GM19035 (cell line): ENCODE data around the gene ABCA6.

Experiments
- ATAC-seq: cut with Tn5 transposase; IDR thresholded peaks from one replicate; pipeline ENCODE4 v1.9.1; 2021; ENCODE audit not compliant: unreplicated experiment

Gene ABCA6

GRCh38 chr17:69050999-69051775, 90.5 kb downstream of the ABCA6 start:
- no peak for ATAC-seq

DNA sequence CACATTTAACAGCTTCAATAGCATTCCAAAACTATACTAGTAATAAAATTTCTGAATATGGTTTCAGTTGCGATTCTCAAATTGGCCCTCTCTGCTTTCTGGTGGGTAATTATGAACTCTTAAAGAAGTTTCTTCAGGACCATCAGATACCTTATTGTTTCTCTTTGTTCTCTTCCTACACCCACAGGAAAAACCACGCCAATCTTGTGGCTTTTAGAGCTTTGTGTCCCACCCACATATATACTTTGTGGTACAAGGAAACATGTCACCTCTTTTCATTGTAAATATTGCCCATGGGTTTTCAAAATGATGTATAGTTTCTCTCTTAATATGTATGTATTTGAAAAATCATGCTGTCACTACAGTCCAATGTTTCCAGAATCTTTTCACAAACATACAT, 93.1 kb downstream of the ABCA6 start:
- ATAC-seq = no peak

DNA sequence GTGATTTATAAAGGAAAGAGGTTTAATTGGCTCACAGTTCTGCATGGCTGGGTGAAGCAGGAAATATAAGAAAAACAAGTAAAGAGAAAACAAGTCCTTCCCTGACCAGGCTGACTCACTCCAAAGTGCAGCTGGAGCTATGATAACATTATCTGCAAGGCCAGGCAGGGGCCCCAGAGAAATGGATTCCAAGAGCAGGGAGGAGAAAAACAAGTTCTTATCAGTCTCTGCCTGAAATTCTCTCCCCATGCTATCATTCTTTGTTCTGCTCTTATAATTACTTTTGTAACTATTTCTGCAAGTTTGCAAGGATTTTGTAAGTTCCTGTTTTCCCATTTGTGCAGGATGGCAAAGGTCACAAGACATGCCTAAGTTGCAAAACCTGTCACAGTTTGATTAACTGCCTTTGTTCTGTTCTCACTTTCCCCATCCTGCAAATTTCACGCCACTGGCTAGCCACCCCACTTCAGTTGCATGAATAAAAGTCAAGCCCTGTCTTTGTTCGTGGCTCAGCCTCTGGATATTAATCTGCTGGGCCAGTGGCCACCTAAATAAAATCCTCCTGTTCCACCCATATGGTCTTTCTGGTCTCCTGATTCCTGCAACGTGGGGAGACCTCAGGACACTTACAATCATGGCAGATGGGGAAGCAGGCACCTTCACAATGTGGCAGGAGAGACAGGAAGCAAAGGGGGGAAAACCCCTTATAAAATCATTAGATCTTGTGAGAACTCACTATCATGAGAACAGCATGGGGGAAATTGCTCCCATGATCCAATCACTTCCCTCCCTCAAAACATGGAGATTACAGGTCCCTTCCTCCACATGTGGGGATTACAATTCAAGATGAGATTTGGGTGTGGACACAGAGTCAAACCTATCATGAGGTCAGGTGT, 94.1 kb downstream of the ABCA6 start:
- ATAC-seq = no peak

DNA sequence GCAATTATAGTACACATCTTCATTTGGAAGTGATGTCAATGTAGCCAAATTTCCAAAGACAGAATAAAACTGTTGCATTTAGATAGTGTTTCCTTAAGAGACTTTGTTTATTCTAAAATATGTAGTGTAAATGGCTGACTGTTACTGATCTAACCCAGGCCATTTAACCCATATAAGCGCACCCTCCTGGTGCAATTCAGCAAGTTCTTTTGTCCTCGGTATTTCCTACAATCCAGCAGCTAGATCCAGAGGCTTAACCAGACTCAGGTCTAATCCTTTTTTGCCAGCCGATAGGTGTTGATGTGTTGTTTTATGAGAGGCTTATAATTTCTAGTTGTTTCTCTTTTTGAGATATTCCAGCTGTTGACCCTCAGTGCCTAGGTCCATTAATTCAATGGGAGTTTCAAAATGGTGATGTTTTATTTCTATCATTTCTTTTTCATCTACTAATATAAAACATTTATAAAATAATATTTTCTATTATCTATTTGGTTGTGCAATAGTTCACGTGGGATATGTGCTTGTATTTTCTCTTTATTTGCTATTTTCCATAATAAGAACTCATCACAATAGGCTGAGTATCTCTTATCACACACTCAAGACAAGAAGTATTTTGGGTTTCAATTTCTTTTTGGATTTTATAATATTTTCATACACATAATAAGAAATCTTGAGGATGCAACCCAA, 95.4 kb downstream of the ABCA6 start:
- ATAC-seq = no peak

DNA sequence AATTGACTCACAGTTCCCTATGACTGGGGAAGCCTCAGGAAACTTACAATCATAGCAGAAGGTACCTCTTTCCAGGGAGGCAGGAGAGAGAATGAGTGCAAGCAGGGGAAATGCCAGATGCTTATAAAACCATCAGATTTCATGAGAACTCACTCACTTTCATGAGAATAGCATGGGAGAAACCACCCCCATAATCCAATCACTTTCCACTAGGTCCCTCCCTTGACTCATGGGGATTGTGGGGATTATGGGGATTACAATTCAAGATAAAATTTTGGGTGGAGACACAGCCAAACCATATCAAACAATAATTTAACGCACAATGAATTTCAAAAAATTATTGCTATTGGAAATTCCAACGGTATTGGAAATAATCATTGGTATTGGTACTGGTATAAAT, 96.0 kb downstream of the ABCA6 start:
- no peak for ATAC-seq

DNA sequence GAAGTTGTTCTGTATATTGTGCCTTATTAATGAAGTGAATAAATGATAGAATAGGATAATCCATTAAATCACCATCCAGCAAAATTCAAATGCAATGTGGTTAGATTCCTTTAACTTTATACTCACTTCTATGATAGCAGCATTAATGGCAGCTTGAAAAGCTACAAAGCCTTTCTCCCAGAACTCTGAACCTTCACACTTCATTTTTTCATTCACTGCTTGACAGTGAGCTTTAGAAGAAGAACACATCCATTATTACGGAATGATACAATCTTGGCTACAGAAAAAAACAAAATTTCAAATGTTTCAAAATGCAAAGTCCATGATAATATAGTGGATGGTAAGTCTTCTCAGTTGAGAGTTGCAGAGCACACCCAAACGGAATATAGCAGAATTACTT, 97.3 kb downstream of the ABCA6 start:
- ATAC-seq = no peak

DNA sequence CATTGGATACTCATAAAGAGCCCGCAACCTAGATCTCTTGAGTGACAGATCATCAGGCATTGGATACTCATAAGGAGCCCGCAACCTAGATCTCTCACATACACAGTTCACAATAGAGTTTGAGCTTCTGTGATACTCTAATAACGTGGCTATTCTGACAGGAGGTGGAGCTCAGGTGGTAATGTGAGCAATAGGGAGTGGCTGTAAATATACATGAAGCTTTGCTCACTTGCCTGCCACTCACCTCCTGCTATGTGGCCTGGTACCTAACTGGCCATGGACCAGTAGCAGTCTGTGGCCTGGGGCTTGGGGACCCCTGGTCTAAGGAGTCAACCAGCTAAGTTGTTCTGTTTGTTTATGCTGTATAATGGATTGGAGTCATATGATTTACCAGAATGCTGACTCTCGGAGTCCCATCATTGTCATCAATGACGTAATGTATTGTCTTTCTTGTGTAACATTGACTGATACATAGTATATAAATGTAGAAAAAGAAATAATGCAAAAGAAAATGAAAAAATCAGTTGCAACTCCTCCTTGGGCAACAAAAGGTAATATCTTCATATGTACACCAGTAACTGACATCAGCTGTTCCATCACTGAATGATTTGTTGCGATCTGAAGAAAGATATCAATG, 98.5 kb downstream of the ABCA6 start:
- ATAC-seq = no peak

- ATAC-seq = no peak
Observed at GRCh38 chr17:69042308-69042707, 99.4 kb downstream of the ABCA6 start.

DNA sequence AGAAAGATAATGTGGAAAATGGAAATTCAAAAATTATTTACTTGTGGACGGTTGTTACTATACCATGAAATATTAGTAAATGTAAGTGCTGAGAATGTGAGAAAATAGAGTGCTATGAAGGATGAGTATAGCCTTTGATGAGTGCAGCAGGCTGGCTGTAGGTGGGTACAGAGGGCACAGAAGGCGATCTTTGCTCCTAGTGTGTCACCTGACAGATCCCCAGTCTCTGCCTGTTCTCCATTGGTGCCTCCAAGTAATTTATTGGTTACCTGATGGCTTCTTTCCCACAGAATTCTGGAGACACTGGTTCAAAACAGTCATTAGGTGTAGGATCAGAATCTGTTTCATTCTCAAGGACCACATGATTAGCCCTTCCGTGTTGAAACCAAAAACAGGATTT, 109.9 kb downstream of the ABCA6 start:
- no peak for ATAC-seq

- ATAC-seq = no peak
Observed at GRCh38 chr17:69030169-69030568, 111.5 kb downstream of the ABCA6 start.
